IMR-90 (cell line): ENCODE results near the gene PI4KA. TPM values are rescaled to one million over a fixed set of nuclear protein-coding genes. Genes with fewer than 3 reads are reported as not detected.

Experiments
- ATAC-seq: fragments of 200-7000 bp; cut with Tn5 transposase; 2 replicates; pipeline ENCODE4 v1.9.1; 2020; ENCODE audit warnings: low read depth, mild to moderate bottlenecking, moderate library complexity
- BruUV-seq: library from RNA; stranded (reverse); fragments of 400-500 nt; replicated peaks from 2 replicates; lab custom pipeline; 2021; lab: Mats Ljungman, UMichigan
- CTCF ChIA-PET: fragments of 300-600 bp; formaldehyde crosslinking; extraction: SDS; loops from one replicate; lab custom pipeline; 2021; ENCODE audit warnings: antibody characterized with exemption; lab: Yijun Ruan, JAX
- POLR2A ChIA-PET: fragments of 300-600 bp; sonication (Branson Sonifier 250); formaldehyde crosslinking; loops from one replicate; lab custom pipeline; 2022; ENCODE audit warnings: antibody characterized with exemption; ENCODE audit not compliant: unreplicated experiment; lab: Charles Lee
- DNase-seq: peaks from one replicate; pipeline ENCODE4 v3.0.0; 2013
- H2AFZ ChIP-seq: replicated peaks from 2 replicates; pipeline ENCODE3; 2013; ENCODE audit warnings: low read length, mild to moderate bottlenecking; ENCODE audit not compliant: poor library complexity
- H2AK5ac ChIP-seq: 2 replicates; pipeline ENCODE4 v1.6.1; 2013; ENCODE audit warnings: low read depth, low read length, inconsistent platforms
- H2AK9ac ChIP-seq: replicated peaks from 2 replicates; pipeline ENCODE3; 2013; ENCODE audit warnings: mild to moderate bottlenecking, low read depth, low read length, moderate library complexity; ENCODE audit not compliant: poor library complexity
- H2BK120ac ChIP-seq: 2 replicates; pipeline ENCODE4 v1.6.1; 2013; ENCODE audit warnings: low read depth, low read length, inconsistent platforms
- H2BK15ac ChIP-seq: 3 replicates; pipeline ENCODE4 v1.6.1; 2013; ENCODE audit warnings: low read depth, low read length, inconsistent platforms
- H2BK20ac ChIP-seq: 2 replicates; pipeline ENCODE4 v1.6.1; 2013; ENCODE audit warnings: low read depth, mild to moderate bottlenecking, inconsistent platforms, low read length, moderate library complexity
- H2BK5ac ChIP-seq: 2 replicates; pipeline ENCODE4 v1.6.1; 2013; ENCODE audit warnings: mild to moderate bottlenecking, low read depth, low read length, inconsistent platforms; ENCODE audit not compliant: poor library complexity, severe bottlenecking
- H3K14ac ChIP-seq: replicated peaks from 2 replicates; pipeline ENCODE4 v1.6.1; 2013; ENCODE audit warnings: low read depth, low read length, inconsistent platforms
- H3K18ac ChIP-seq: 2 replicates; pipeline ENCODE4 v1.6.1; 2013; ENCODE audit warnings: low read depth, low read length, control low read depth
- H3K23ac ChIP-seq: 2 replicates; pipeline ENCODE4 v1.6.1; 2013; ENCODE audit warnings: low read depth, low read length, inconsistent platforms
- H3K27ac ChIP-seq: 2 replicates; pipeline ENCODE4 v1.5.1; 2013; ENCODE audit warnings: mild to moderate bottlenecking, control low read depth, low read length; ENCODE audit not compliant: insufficient read depth
- H3K27me3 ChIP-seq: 2 replicates; pipeline ENCODE4 v1.6.1; 2013; ENCODE audit warnings: low read length; ENCODE audit not compliant: control insufficient read depth, insufficient read depth
- H3K36me3 ChIP-seq: 2 replicates; pipeline ENCODE4 v1.6.1; 2013; ENCODE audit warnings: low read length, mixed read lengths; ENCODE audit not compliant: control insufficient read depth, insufficient read depth
- H3K4ac ChIP-seq: 2 replicates; pipeline ENCODE4 v1.6.1; 2013; ENCODE audit warnings: low read depth, low read length, inconsistent platforms
- H3K4me1 ChIP-seq: 2 replicates; pipeline ENCODE4 v1.6.1; 2013; ENCODE audit warnings: low read length, mixed read lengths; ENCODE audit not compliant: control insufficient read depth, insufficient read depth
- H3K4me2 ChIP-seq: 2 replicates; pipeline ENCODE4 v1.6.1; 2013; ENCODE audit warnings: low read depth, mild to moderate bottlenecking, control low read depth, low read length, moderate library complexity
- H3K4me3 ChIP-seq: 2 replicates; pipeline ENCODE4 v1.5.1; 2013; ENCODE audit warnings: low read depth, mild to moderate bottlenecking, control low read depth, low read length, moderate library complexity; ENCODE audit not compliant: insufficient read depth
- H3K56ac ChIP-seq: 2 replicates; pipeline ENCODE4 v1.6.1; 2013; ENCODE audit warnings: low read length, inconsistent platforms; ENCODE audit not compliant: insufficient read depth; ENCODE audit errors: extremely low read depth
- H3K79me1 ChIP-seq, 2 experiments: 2 replicates each; pipeline ENCODE4 v1.6.1; 2013; ENCODE audit warnings: low read length in 2 of 2, inconsistent platforms in 1 of 2, low read depth in 1 of 2
- H3K9ac ChIP-seq: 2 replicates; pipeline ENCODE4 v1.6.1; 2013; ENCODE audit warnings: low read depth, low read length, control low read depth
- H3K9me1 ChIP-seq: 2 replicates; pipeline ENCODE4 v1.6.1; 2013; ENCODE audit warnings: low read length, inconsistent platforms; ENCODE audit not compliant: insufficient read depth
- H3K9me3 ChIP-seq: 2 replicates; pipeline ENCODE4 v1.6.1; 2013; ENCODE audit warnings: low read length; ENCODE audit not compliant: control insufficient read depth, insufficient read depth
- H4K20me1 ChIP-seq: 2 replicates; pipeline ENCODE4 v1.6.1; 2013; ENCODE audit warnings: low read length, inconsistent platforms; ENCODE audit not compliant: insufficient read depth
- H4K5ac ChIP-seq: 2 replicates; pipeline ENCODE4 v1.6.1; 2013; ENCODE audit warnings: mild to moderate bottlenecking, low read depth, low read length, control low read depth
- H4K8ac ChIP-seq, 2 experiments: 2 replicates each; pipeline ENCODE4 v1.6.1; 2013; ENCODE audit warnings: low read depth in 2 of 2, low read length in 2 of 2, control low read depth in 1 of 2, inconsistent platforms in 1 of 2
- H4K91ac ChIP-seq: 2 replicates; pipeline ENCODE4 v1.6.1; 2013; ENCODE audit warnings: low read depth, low read length, inconsistent platforms; ENCODE audit not compliant: insufficient read depth
- BHLHE40 ChIP-seq: fragments of 150-350 bp; IDR thresholded peaks from 2 replicates; pipeline ENCODE4 v1.6.1; 2016; ENCODE audit warnings: mild to moderate bottlenecking, low read depth, low read length
- CEBPB ChIP-seq: IDR thresholded peaks from 2 replicates; pipeline ENCODE4 v1.6.1; 2012; ENCODE audit warnings: low read depth, low read length, improper control_type of control experiment
- CHD1 ChIP-seq: IDR thresholded peaks from 2 replicates; pipeline ENCODE4 v1.6.1; 2012; ENCODE audit warnings: low read depth, low read length, improper control_type of control experiment
- MAFK ChIP-seq: IDR thresholded peaks from 2 replicates; pipeline ENCODE4 v1.6.1; 2012; ENCODE audit warnings: low read depth, low read length, improper control_type of control experiment
- MXI1 ChIP-seq: IDR thresholded peaks from 2 replicates; pipeline ENCODE4 v1.6.1; 2012; ENCODE audit warnings: low read depth, mild to moderate bottlenecking, low read length, moderate library complexity, borderline replicate concordance
- NFE2L2 ChIP-seq: fragments of 150-350 bp; IDR thresholded peaks from 2 replicates; pipeline ENCODE4 v1.6.1; 2016; ENCODE audit warnings: low read depth, mild to moderate bottlenecking, low read length
- POLR2A ChIP-seq: IDR thresholded peaks from 2 replicates; pipeline ENCODE4 v1.6.1; 2012; ENCODE audit warnings: mild to moderate bottlenecking, low read depth, low read length
- RFX5 ChIP-seq: IDR thresholded peaks from 2 replicates; pipeline ENCODE4 v1.8.0; 2012; ENCODE audit warnings: low read depth, mild to moderate bottlenecking, low read length, moderate library complexity
- WGBS, 2 experiments: methylation state at CpG; one replicate each; pipeline versions ENCODE4 v1.1.5 to v1.1.7; 2013; ENCODE audit warnings: missing lambda C conversion rate in 2 of 2; ENCODE audit not compliant: insufficient read length in 1 of 2; ENCODE audit errors: extremely low coverage in 2 of 2; 5-methylcytosine and 5-hydroxymethylcytosine counted together
- dilution Hi-C: fragments of 300-500 bp; cut with HindIII; formaldehyde crosslinking; loops from one replicate; pipeline ENCODE4 v1.14.3; 2018; ENCODE audit warnings: low sequenced_read_pairs; ENCODE audit not compliant: unreplicated experiment
- in situ Hi-C: fragments of 300-500 bp; cut with MboI; formaldehyde crosslinking; loops from 3 replicates; pipeline ENCODE4 v1.14.3; 2019; ENCODE audit warnings: low sequenced_read_pairs, inconsistent platforms, mixed read lengths
- intact Hi-C: fragments of 100-400 bp; cut with micrococcal nuclease; formaldehyde crosslinking; loops from 2 replicates; pipeline ENCODE4 v1.10.0; 2022
- polyA plus RNA-seq, 3 experiments: library from polyadenylated mRNA; depleted of rRNA; stranded (reverse); fragments of >200 nt; gene quantifications; 2 replicates each; pipeline ENCODE4 v1.2.3, GENCODE V29; 2012; ENCODE audit warnings: low replicate concordance in 1 of 3
- total RNA-seq: library from RNA; depleted of rRNA; stranded (reverse); fragments of >200 nt; gene quantifications from 2 replicates; pipeline ENCODE4 v1.2.3, GENCODE V29; 2012
- TF ChIP-seq, protein P1 (sequence below): conservative IDR thresholded peaks from 2 replicates; pipeline ENCODE4 v1.5.1; 2012; ENCODE audit warnings: mild to moderate bottlenecking, low read depth, low read length, improper control_type of control experiment
- TF ChIP-seq, protein P2 (sequence below): fragments of 150-350 bp; IDR thresholded peaks from 2 replicates; pipeline ENCODE4 v1.6.1; 2016; ENCODE audit warnings: low read depth, mild to moderate bottlenecking, low read length, moderate library complexity, borderline replicate concordance
- TF ChIP-seq, protein P3 (sequence below): fragments of 150-350 bp; IDR thresholded peaks from 2 replicates; pipeline ENCODE4 v1.6.1; 2017; ENCODE audit warnings: mild to moderate bottlenecking, antibody characterized with exemption, low read length, low read depth

PI4KA gene
- total and polyA plus RNA-seq, 2 of the 4 experiments (the other 2 are of a cell fraction): 16.8 to 35.5 TPM

DNA sequence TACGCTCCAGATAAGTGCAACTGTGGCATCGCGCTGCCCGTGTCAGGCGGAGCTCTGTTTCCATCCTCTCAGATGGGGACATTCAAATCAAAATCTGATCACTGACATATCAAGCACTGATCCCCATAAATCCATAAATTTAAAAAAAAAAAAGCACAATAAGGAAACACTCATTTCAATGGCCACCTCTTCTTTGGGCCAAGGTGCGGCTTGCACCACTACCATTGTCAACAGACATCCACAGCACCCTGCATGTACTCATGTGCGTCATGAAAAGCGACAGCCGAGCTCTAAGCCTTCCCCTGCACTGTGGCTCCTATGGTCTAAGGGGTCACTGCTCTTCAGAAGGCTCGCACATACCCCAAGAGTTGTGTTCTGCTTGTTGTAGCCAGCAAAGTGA is 111.4 kb downstream of the PI4KA start:
- Histone ChIP-seq H3K79me1 (no peaks in the 10 kb centered on the region; a peak in 1 of 4 replicates), H3K9me3 (no peaks in the 10 kb centered on the region), H3K4me2 (no peak overlapping the region), H2BK5ac (no peak overlapping the region), H4K20me1 (peaks cover 13% of the 10 kb centered on the region), H4K8ac (no peak overlapping the region), H4K5ac (no peak overlapping the region), H3K4me3 (no peak overlapping the region), H2BK120ac (no peak overlapping the region), H4K91ac (no peak overlapping the region), H3K56ac (no peak overlapping the region), H2BK15ac (no peak overlapping the region), H3K9ac (no peak overlapping the region), H3K4ac (no peak overlapping the region), H3K18ac (no peak overlapping the region), H3K36me3 (peaks cover 56% of the 10 kb centered on the region), H3K14ac (no peak overlapping the region), H2AK9ac (no peak overlapping the region), H3K9me1 (peaks cover 11% of the 10 kb centered on the region; the same call in 1 of the 2 replicates), H2AFZ (no peak overlapping the region), H2BK20ac (no peak overlapping the region), H3K27me3 (no peaks in the 10 kb centered on the region), H3K4me1 (peaks cover 9% of the 10 kb centered on the region), H3K27ac (no peak overlapping the region), H2AK5ac (no peak overlapping the region), H3K23ac (no peak overlapping the region)
- ATAC-seq (no peak), DNase-seq (no peak)
- TF ChIP-seq RFX5 (no peak), POLR2A (no peak), MAFK (no peak), MXI1 (no peak), NFE2L2 (no peak), BHLHE40 (no peak), CEBPB (no peak), CHD1 (no peak)
- TF ChIP-seq, protein P1, sequence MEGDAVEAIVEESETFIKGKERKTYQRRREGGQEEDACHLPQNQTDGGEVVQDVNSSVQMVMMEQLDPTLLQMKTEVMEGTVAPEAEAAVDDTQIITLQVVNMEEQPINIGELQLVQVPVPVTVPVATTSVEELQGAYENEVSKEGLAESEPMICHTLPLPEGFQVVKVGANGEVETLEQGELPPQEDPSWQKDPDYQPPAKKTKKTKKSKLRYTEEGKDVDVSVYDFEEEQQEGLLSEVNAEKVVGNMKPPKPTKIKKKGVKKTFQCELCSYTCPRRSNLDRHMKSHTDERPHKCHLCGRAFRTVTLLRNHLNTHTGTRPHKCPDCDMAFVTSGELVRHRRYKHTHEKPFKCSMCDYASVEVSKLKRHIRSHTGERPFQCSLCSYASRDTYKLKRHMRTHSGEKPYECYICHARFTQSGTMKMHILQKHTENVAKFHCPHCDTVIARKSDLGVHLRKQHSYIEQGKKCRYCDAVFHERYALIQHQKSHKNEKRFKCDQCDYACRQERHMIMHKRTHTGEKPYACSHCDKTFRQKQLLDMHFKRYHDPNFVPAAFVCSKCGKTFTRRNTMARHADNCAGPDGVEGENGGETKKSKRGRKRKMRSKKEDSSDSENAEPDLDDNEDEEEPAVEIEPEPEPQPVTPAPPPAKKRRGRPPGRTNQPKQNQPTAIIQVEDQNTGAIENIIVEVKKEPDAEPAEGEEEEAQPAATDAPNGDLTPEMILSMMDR: no peak
- TF ChIP-seq, protein P2, sequence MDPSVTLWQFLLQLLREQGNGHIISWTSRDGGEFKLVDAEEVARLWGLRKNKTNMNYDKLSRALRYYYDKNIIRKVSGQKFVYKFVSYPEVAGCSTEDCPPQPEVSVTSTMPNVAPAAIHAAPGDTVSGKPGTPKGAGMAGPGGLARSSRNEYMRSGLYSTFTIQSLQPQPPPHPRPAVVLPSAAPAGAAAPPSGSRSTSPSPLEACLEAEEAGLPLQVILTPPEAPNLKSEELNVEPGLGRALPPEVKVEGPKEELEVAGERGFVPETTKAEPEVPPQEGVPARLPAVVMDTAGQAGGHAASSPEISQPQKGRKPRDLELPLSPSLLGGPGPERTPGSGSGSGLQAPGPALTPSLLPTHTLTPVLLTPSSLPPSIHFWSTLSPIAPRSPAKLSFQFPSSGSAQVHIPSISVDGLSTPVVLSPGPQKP: no peak
- TF ChIP-seq, protein P3, sequence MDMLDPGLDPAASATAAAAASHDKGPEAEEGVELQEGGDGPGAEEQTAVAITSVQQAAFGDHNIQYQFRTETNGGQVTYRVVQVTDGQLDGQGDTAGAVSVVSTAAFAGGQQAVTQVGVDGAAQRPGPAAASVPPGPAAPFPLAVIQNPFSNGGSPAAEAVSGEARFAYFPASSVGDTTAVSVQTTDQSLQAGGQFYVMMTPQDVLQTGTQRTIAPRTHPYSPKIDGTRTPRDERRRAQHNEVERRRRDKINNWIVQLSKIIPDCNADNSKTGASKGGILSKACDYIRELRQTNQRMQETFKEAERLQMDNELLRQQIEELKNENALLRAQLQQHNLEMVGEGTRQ: no peak
- ChIA-PET CTCF (no interaction called here), POLR2A (no interaction called here)
- dilution Hi-C loops: no loop called here
- WGBS, 2 experiments: 98% methylated on average over 8 of the region's 10 CpGs; no CpG with 5 or more reads in 1 of the 2 experiments
- intact Hi-C loops: no loop called here
- BruUV-seq: no TSS peak
- in situ Hi-C loops: no loop called here
